Thymus (tissue), 11 donors: ENCODE data around the gene LCAT. TPM values are rescaled to one million over a fixed set of nuclear protein-coding genes. Genes with fewer than 3 reads are reported as not detected.

ENCODE experiments used
- DNase-seq, 9 donors: peaks; one replicate each; pipeline ENCODE4 v3.0.0-alpha.2; 2013; ENCODE audit warnings: low spot score in 9 of 9, low read depth in 6 of 9, missing footprints in 1 of 9
- H3K27ac ChIP-seq, 2 donors: one replicate each; pipeline ENCODE4 v1.5.1; 2013; ENCODE audit warnings: control low read depth in 1 of 2, low read depth in 1 of 2, low read length in 1 of 2, mild to moderate bottlenecking in 1 of 2, moderate library complexity in 1 of 2
- H3K27me3 ChIP-seq, 2 donors: one replicate each; pipeline ENCODE4 v1.5.1; 2013; ENCODE audit warnings: low read length in 1 of 2; ENCODE audit not compliant: control insufficient read depth in 2 of 2, insufficient read depth in 1 of 2
- H3K36me3 ChIP-seq, 2 donors: one replicate each; pipeline ENCODE4 v1.5.1; 2013; ENCODE audit warnings: low read length in 1 of 2, mild to moderate bottlenecking in 1 of 2, moderate library complexity in 1 of 2; ENCODE audit not compliant: control insufficient read depth in 2 of 2, insufficient read depth in 2 of 2
- H3K4me1 ChIP-seq, 2 donors: one replicate each; pipeline ENCODE4 v1.5.1; 2013; ENCODE audit warnings: low read length in 2 of 2; ENCODE audit not compliant: control insufficient read depth in 2 of 2, insufficient read depth in 2 of 2
- H3K4me3 ChIP-seq, 2 donors: one replicate each; pipeline ENCODE4 v1.5.1; 2013; ENCODE audit warnings: low read length in 2 of 2, control low read depth in 1 of 2, mild to moderate bottlenecking in 1 of 2
- H3K9me3 ChIP-seq, 2 donors: one replicate each; pipeline ENCODE4 v1.5.1; 2013; ENCODE audit warnings: low read length in 1 of 2, mild to moderate bottlenecking in 1 of 2; ENCODE audit not compliant: control insufficient read depth in 2 of 2, insufficient read depth in 1 of 2
- WGBS: extraction: QIAGEN DNeasy Blood & Tissue Kit; methylation state at CpG from one replicate; pipeline ENCODE4 v1.1.7; 2013; 5-methylcytosine and 5-hydroxymethylcytosine counted together
- polyA plus RNA-seq: library from polyadenylated mRNA; stranded (reverse); fragments of 200-250 nt; gene quantifications from one replicate; pipeline ENCODE4 v1.2.3, GENCODE V29; 2013
- total RNA-seq: library from RNA; stranded (reverse); fragments of 120-200 nt; gene quantifications from one replicate; pipeline ENCODE4 v1.2.4, GENCODE V29; 2013
- donor health status: healthy.

LCAT gene
- total and polyA plus RNA-seq, 2 donors, result 4.4 to 51.9 TPM

GRCh38 chr16:67953641-67954375 lies 9.9 kb upstream of the LCAT start:
- Histone ChIP-seq H3K4me1 (no peaks in the 10 kb centered on the region), H3K9me3 (no peaks in the 10 kb centered on the region), H3K4me3 (no peak overlapping the region), H3K36me3 (peaks cover 56 to 69% of the 10 kb centered on the region in 2 donors), H3K27ac (no peak overlapping the region), H3K27me3 (no peaks in the 10 kb centered on the region)
- 98% methylated on average over 8 of the region's 8 CpGs for WGBS
- no peak for DNase-seq

GRCh38 chr16:67951485-67951884 lies 7.6 kb upstream of the LCAT start:
- Histone ChIP-seq H3K4me1 (no peaks in the 10 kb centered on the region), H3K4me3 (no peak overlapping the region), H3K36me3 (peaks cover 65 to 78% of the 10 kb centered on the region in 2 donors), H3K9me3 (no peaks in the 10 kb centered on the region), H3K27me3 (no peaks in the 10 kb centered on the region), H3K27ac (no peak overlapping the region)
- no peak for DNase-seq
- WGBS, result 95% methylated on average over 12 of the region's 12 CpGs

- Histone ChIP-seq H3K9me3 (no peaks in the 10 kb centered on the region), H3K27ac (no peak overlapping the region), H3K4me1 (no peaks in the 10 kb centered on the region), H3K27me3 (no peaks in the 10 kb centered on the region), H3K36me3 (peaks cover 75 to 83% of the 10 kb centered on the region in 2 donors), H3K4me3 (no peak overlapping the region)
- WGBS, result 98% methylated on average over 16 of the region's 16 CpGs
- no peak for DNase-seq
Observed at GRCh38 chr16:67950335-67950843, 6.5 kb upstream of the LCAT start.

- Histone ChIP-seq H3K27me3 (no peaks in the 10 kb centered on the region), H3K36me3 (peaks cover 76 to 83% of the 10 kb centered on the region in 2 donors), H3K27ac (no peak overlapping the region), H3K4me3 (no peak overlapping the region), H3K4me1 (no peaks in the 10 kb centered on the region), H3K9me3 (no peaks in the 10 kb centered on the region)
- WGBS, result 94% methylated on average over 11 of the region's 11 CpGs
- no peak for DNase-seq
Observed at GRCh38 chr16:67949645-67950044, 5.7 kb upstream of the LCAT start.

- no peaks in the 10 kb centered on the region for H3K4me1 ChIP-seq
- H3K27ac ChIP-seq, result no peak overlapping the region
- H3K9me3 ChIP-seq, result no peaks in the 10 kb centered on the region
- DNase-seq, result no peak
- 99% methylated on average over 15 of the region's 15 CpGs for WGBS
- no peaks in the 10 kb centered on the region for H3K27me3 ChIP-seq
- no peak overlapping the region for H3K4me3 ChIP-seq
- peaks cover 82 to 89% of the 10 kb centered on the region in 2 donors for H3K36me3 ChIP-seq
Observed at GRCh38 chr16:67948015-67948414, 4.1 kb upstream of the LCAT start.

- no peaks in the 10 kb centered on the region for H3K4me1 ChIP-seq
- H3K27ac ChIP-seq, result no peak overlapping the region
- H3K36me3 ChIP-seq, result peaks cover 90 to 96% of the 10 kb centered on the region in 2 donors
- no peak overlapping the region for H3K4me3 ChIP-seq
- H3K9me3 ChIP-seq, result no peaks in the 10 kb centered on the region
- 98% methylated on average over 28 of the region's 28 CpGs for WGBS
- DNase-seq, result no peak
- H3K27me3 ChIP-seq, result no peaks in the 10 kb centered on the region
Observed at GRCh38 chr16:67946966-67947558, 3.1 kb upstream of the LCAT start.

GRCh38 chr16:67946128-67946569 lies 2.2 kb upstream of the LCAT start:
- H3K27ac ChIP-seq, result no peak overlapping the region
- DNase-seq, result no peak
- WGBS, result 98% methylated on average over 20 of the region's 20 CpGs
- H3K9me3 ChIP-seq, result no peaks in the 10 kb centered on the region
- H3K4me3 ChIP-seq, result no peak overlapping the region
- H3K27me3 ChIP-seq, result no peaks in the 10 kb centered on the region
- H3K36me3 ChIP-seq, result peaks cover 86 to 87% of the 10 kb centered on the region in 2 donors
- no peaks in the 10 kb centered on the region for H3K4me1 ChIP-seq

- Histone ChIP-seq H3K27me3 (no peaks in the 10 kb centered on the region), H3K4me1 (peaks cover 0 to under 1% of the 10 kb centered on the region in 2 donors), H3K4me3 (no peak overlapping the region), H3K36me3 (peaks cover 80% of the 10 kb centered on the region in 2 donors), H3K27ac (no peak overlapping the region), H3K9me3 (no peaks in the 10 kb centered on the region)
- 98% methylated on average over 24 of the region's 24 CpGs for WGBS
- no peak for DNase-seq
Observed at GRCh38 chr16:67945392-67945933, 1.5 kb upstream of the LCAT start.
